H1 (cell line): ENCODE data around the gene DGKD. TPM values are rescaled to one million over a fixed set of nuclear protein-coding genes. Genes with fewer than 3 reads are reported as not detected.

Experiments
- BCL11A ChIP-seq, 2 experiments: IDR thresholded peaks; one replicate each; pipeline ENCODE4 v1.6.1; 2011; ENCODE audit warnings: low read depth in 2 of 2, low read length in 2 of 2, mild to moderate bottlenecking in 2 of 2
- CHD7 ChIP-seq: fragments of 300-600 bp; sonication (generic); IDR thresholded peaks from 2 replicates; pipeline ENCODE4 v1.7.1; 2012; ENCODE audit warnings: low read length, moderate library complexity, mild to moderate bottlenecking, inconsistent platforms; ENCODE audit not compliant: insufficient replicate concordance
- GABPA ChIP-seq: IDR thresholded peaks from 2 replicates; pipeline ENCODE4 v1.6.1; 2011; ENCODE audit warnings: mild to moderate bottlenecking, low read length, moderate library complexity, borderline replicate concordance; ENCODE audit not compliant: insufficient read depth
- JUND ChIP-seq: IDR thresholded peaks from 2 replicates; pipeline ENCODE4 v1.6.1; 2011; ENCODE audit warnings: mild to moderate bottlenecking, improper control_type of control experiment, low read length
- KDM1A ChIP-seq: fragments of 200-600, 300-600 bp; sonication (generic); IDR thresholded peaks from 2 replicates; pipeline ENCODE4 v1.7.1; 2016; ENCODE audit warnings: mild to moderate bottlenecking, low read length, borderline replicate concordance
- SIRT6 ChIP-seq: IDR thresholded peaks from one replicate; pipeline ENCODE4 v1.7.1; 2012; ENCODE audit warnings: low read length, inconsistent platforms
- SP1 ChIP-seq: IDR thresholded peaks from 2 replicates; pipeline ENCODE4 v1.6.1; 2011; ENCODE audit warnings: low read depth, low read length
- polyA plus RNA-seq, 7 experiments: library from polyadenylated mRNA; depleted of rRNA in 3 of 7; stranded (reverse) in 5 of 7; unstranded in 2 of 7; fragments of >200 nt in 5 of 7; fragments of 200-250 nt in 2 of 7; gene quantifications; 1 replicate in 5 of 7; 2 replicates in 1 of 7; 4 replicates in 1 of 7; pipeline versions ENCODE4 v1.2.1 to v1.2.3, GENCODE V29; 2011 to 2013; ENCODE audit warnings: missing spikeins in 2 of 7, mixed read lengths in 2 of 7
- total RNA-seq: library from RNA; stranded (reverse); fragmentation: NEBNext Ultra II Directional; extraction: Animal tissue kit (Norgen Biotek cat#: 25700); gene quantifications from 2 replicates; pipeline ENCODE4 v1.2.1, GENCODE V29; 2021
- TF ChIP-seq, protein P1 (sequence below): IDR thresholded peaks from 2 replicates; pipeline ENCODE4 v1.6.1; 2012; ENCODE audit warnings: inconsistent platforms
- TF ChIP-seq, protein P2 (sequence below): IDR thresholded peaks from 2 replicates; pipeline ENCODE4 v1.6.1; 2011; ENCODE audit warnings: low read depth, mild to moderate bottlenecking, low read length; ENCODE audit not compliant: insufficient read depth

The DGKD gene
- total and polyA plus RNA-seq, 2 of the 8 experiments (the other 6 are each of a cell fraction or from before 2014, with no cell fraction given): 7.7 to 30.9 TPM

GRCh38 chr2:233519787-233520611 lies 165.7 kb downstream of the DGKD start (continued):
- TF ChIP-seq CHD7 (no peak), SP1 (no peak), SIRT6 (no peak), GABPA (no peak), KDM1A (no peak), JUND (no peak), BCL11A (IDR thresholded peaks at IDR 0.05; ENCODE audit: low read depth in 2 of 2, low read length in 2 of 2) (no peak)
- TF ChIP-seq, protein P1, sequence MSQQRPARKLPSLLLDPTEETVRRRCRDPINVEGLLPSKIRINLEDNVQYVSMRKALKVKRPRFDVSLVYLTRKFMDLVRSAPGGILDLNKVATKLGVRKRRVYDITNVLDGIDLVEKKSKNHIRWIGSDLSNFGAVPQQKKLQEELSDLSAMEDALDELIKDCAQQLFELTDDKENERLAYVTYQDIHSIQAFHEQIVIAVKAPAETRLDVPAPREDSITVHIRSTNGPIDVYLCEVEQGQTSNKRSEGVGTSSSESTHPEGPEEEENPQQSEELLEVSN: no peak
- TF ChIP-seq, protein P2, sequence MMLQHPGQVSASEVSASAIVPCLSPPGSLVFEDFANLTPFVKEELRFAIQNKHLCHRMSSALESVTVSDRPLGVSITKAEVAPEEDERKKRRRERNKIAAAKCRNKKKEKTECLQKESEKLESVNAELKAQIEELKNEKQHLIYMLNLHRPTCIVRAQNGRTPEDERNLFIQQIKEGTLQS: no peak
